ENCODE results near the gene RAB38. TPM values are rescaled to one million over a fixed set of nuclear protein-coding genes. Genes with fewer than 3 reads are reported as not detected.

RAB38 gene
- total and polyA plus RNA-seq, 2 donors (not counting 1 experiment from before 2014, with no cell fraction given): not detected

GRCh38 chr11:88212300-88212699 lies 37.1 kb upstream of the RAB38 start:
- H3K4me3 ChIP-seq (ENCODE audit: control extremely low read depth in 1 of 5, extremely low read depth in 1 of 5, insufficient read depth in 1 of 5, low read depth in 2 of 5, low read length in 4 of 5): no peak overlapping the region
- no peak for TF ChIP-seq CTCF (IDR thresholded peaks at IDR 0.05)
- TF ChIP-seq EZH2 (IDR thresholded peaks at IDR 0.05; ENCODE audit: borderline replicate concordance, insufficient read depth, low read depth, low read length, poor library complexity, severe bottlenecking): no peak
- H3K79me2 ChIP-seq (ENCODE audit: control insufficient read depth, insufficient read depth, low read length): no peaks in the 10 kb centered on the region
- no peak overlapping the region for H3K4me2 ChIP-seq (replicated peaks; ENCODE audit: low read depth, low read length, poor library complexity, severe bottlenecking)
- Mint-ChIP-seq H3K4me3 (no peak overlapping the region), H3K4me1 (no peaks in the 10 kb centered on the region), H3K9me3 (ENCODE audit: insufficient read depth) (no peaks in the 10 kb centered on the region), H3K27ac (no peak overlapping the region), H3K27me3 (no peaks in the 10 kb centered on the region)
- ATAC-seq (ENCODE audit: low read depth) (no peak), DNase-seq (no peak)
- H3K27ac ChIP-seq (ENCODE audit: low read length in 2 of 2): no peak overlapping the region
- WGBS (ENCODE audit: insufficient coverage): no CpG with 5 or more reads among the region's 1 CpG
- intact Hi-C loops (cut with micrococcal nuclease): no loop called here
- ChIA-PET POLR2A (no interaction called here), CTCF (no interaction called here)
- H4K20me1 ChIP-seq (ENCODE audit: control insufficient read depth, insufficient read depth, low read length, poor library complexity, severe bottlenecking): no peaks in the 10 kb centered on the region
- H3K9me3 ChIP-seq (ENCODE audit: control extremely low read depth in 1 of 3, control insufficient read depth in 2 of 3, insufficient read depth in 1 of 3, low read length in 2 of 3): peaks cover 0 to 1% (median 0%) of the 10 kb centered on the region in 3 donors
- no peaks in the 10 kb centered on the region for H3K4me1 ChIP-seq (ENCODE audit: control insufficient read depth in 2 of 2, insufficient read depth in 2 of 2, low read length in 2 of 2)
- H3K9ac ChIP-seq (ENCODE audit: low read length): no peak overlapping the region
- H2AFZ ChIP-seq (ENCODE audit: insufficient read depth, low read depth, low read length, poor library complexity, severe bottlenecking): no peak overlapping the region
- H3K27me3 ChIP-seq (replicated peaks in 1 of 4; ENCODE audit: control extremely low read depth in 1 of 4, control insufficient read depth in 3 of 4, insufficient read depth in 4 of 4, low read length in 3 of 4): no peaks in the 10 kb centered on the region
- no peaks in the 10 kb centered on the region for H3K36me3 ChIP-seq (replicated peaks in 1 of 2; ENCODE audit: control extremely low read depth in 1 of 2, control insufficient read depth in 1 of 2, extremely low read depth in 1 of 2, insufficient read depth in 2 of 2, low read length in 1 of 2)

- Histone ChIP-seq H3K9ac (ENCODE audit: low read length) (no peak overlapping the region), H3K79me2 (ENCODE audit: control insufficient read depth, insufficient read depth, low read length) (no peaks in the 10 kb centered on the region), H3K9me3 (ENCODE audit: control extremely low read depth in 1 of 3, control insufficient read depth in 2 of 3, insufficient read depth in 1 of 3, low read length in 2 of 3) (no peaks in the 10 kb centered on the region), H2AFZ (ENCODE audit: insufficient read depth, low read depth, low read length, poor library complexity, severe bottlenecking) (no peak overlapping the region), H3K27me3 (replicated peaks in 1 of 4; ENCODE audit: control extremely low read depth in 1 of 4, control insufficient read depth in 3 of 4, insufficient read depth in 4 of 4, low read length in 3 of 4) (no peaks in the 10 kb centered on the region), H3K27ac (ENCODE audit: low read length in 2 of 2) (no peak overlapping the region), H3K4me2 (replicated peaks; ENCODE audit: low read depth, low read length, poor library complexity, severe bottlenecking) (no peak overlapping the region), H3K36me3 (replicated peaks in 1 of 2; ENCODE audit: control extremely low read depth in 1 of 2, control insufficient read depth in 1 of 2, extremely low read depth in 1 of 2, insufficient read depth in 2 of 2, low read length in 1 of 2) (no peaks in the 10 kb centered on the region), H3K4me1 (ENCODE audit: control insufficient read depth in 2 of 2, insufficient read depth in 2 of 2, low read length in 2 of 2) (no peaks in the 10 kb centered on the region), H4K20me1 (ENCODE audit: control insufficient read depth, insufficient read depth, low read length, poor library complexity, severe bottlenecking) (no peaks in the 10 kb centered on the region), H3K4me3 (ENCODE audit: control extremely low read depth in 1 of 5, extremely low read depth in 1 of 5, insufficient read depth in 1 of 5, low read depth in 2 of 5, low read length in 4 of 5) (no peak overlapping the region)
- POLR2A ChIA-PET: no interaction called here
- CTCF ChIA-PET: no interaction called here
- TF ChIP-seq EZH2 (IDR thresholded peaks at IDR 0.05; ENCODE audit: borderline replicate concordance, insufficient read depth, low read depth, low read length, poor library complexity, severe bottlenecking) (no peak), CTCF (IDR thresholded peaks at IDR 0.05) (no peak)
- Mint-ChIP-seq H3K4me3 (no peak overlapping the region), H3K27me3 (no peaks in the 10 kb centered on the region), H3K4me1 (no peaks in the 10 kb centered on the region), H3K27ac (no peak overlapping the region), H3K9me3 (ENCODE audit: insufficient read depth) (no peaks in the 10 kb centered on the region)
- ATAC-seq (ENCODE audit: low read depth) (no peak), DNase-seq (no peak)
- 78% methylated on average over 2 of the region's 2 CpGs for WGBS (ENCODE audit: insufficient coverage)
- intact Hi-C loops (cut with micrococcal nuclease): no loop called here
Measured at GRCh38 chr11:88208745-88209144, 33.5 kb upstream of the RAB38 start.

All from B cell (primary cell).